AG08396 (cell line): ENCODE results near the gene FAM171A2.
"Not testable (repeated sequence)": the region's sequence is repeated elsewhere in the genome, so short reads cannot be mapped to it uniquely, and the experiment has no call there.

Experiments
- DNase-seq: peaks from one replicate; pipeline ENCODE4 v3.0.0; 2012; ENCODE audit warnings: low spot score, mixed read lengths

Gene FAM171A2

DNA sequence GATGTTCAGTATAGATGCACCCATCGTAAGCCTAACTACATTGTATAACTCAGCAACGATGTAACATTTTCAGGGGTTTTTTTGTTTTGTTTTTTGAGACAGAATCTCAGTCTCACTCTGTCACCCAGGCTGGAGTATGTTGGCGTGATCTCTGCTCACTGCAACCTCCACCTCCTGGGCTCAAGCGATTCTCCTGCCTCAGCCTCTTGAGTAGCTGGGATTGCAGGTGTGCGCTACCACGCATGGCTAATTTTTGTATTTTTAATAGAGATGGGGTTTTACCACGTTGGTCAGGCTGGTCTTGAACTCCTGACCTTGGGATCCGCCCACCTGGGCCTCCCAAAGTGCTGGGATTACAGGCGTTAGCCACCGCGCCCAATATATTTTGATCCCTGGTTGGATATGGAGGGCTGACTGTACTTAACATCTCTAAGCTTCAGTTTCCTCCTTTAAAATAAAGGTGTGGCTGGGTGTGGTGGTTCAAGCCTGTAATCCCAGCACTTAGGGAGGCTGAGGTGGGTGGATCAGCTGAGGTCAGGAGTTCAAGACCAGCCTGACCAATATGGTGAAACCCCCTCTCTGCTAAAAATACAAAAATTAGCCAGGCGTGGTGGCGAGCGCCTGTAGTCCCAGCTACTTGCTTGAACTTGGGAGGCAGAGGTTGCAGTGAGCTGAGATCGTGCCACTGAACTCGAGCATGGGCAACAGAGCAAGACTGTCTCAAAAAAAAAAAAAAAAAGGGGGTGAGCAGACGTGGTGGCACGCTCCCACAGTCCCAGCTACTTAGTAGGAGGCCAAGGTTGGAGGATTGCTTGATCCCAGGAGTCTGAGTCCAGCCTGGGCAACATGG lies 16.2 kb downstream of the FAM171A2 start:
- not testable (repeated sequence) for DNase-seq

DNA sequence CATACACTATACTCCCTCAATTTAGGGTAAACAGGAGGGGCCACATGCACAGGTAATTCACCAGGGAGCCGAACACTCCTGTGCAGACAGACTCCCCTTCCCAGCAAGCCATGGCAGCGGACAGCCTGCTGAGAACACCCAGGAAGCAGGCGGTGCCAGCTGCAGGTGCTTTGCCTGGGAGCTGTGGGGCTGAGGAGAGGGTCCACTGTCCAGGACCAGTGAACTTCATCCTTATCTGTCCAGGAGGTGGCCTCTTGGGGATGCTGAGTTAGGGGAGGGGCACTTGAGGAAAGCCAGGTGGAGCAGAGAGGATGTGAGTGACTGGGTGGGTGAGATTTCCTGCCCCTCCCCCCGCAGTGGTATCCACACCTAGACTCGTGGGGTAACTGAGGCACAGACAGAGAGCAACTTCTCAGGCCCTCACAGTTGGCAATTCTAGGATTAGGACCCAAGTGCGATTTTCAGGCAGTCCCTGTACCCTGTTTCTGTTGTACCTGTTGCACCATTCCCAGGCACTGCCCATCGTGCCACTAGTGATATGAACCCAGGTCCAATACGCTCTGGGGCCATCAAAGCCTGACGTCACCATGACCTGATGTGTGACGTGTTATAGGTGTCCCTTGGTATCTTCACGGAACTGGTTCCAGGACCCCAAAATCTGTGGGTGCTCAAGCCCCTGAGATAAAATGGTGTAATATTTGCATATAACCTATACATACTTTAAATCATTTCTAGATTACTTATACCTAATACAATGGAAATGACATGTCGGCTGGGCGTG lies 17.4 kb downstream of the FAM171A2 start:
- DNase-seq = no peak

DNA sequence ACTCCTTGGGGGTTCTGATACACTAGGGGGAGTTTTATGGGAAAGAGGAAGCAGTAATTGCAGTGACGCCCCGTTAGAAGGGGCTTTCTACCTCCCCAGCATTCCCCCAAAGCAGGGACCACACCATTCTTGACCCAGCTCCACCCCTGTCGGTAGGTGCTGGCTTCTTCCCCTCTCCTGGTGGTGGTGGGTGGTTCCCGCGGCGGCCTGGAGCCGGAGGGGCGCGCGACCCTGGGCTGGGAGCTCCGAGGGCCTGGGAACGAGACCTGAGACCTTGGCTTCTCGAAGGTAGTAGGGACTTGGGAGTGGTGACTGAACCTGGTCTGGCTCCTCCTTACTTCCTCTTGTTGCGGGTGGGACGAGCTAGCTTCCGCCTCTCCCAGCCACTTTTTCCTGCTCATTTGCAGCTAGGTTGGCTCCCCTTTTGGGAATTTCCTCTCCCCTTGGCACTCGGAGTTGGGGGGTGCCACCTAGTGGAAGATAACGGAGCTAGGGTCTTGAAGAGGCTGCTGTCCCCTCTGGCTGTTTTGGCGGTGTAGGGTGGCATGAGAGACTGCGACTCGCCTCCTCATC lies 18.1 kb downstream of the FAM171A2 start:
- peak; percentile 68 for DNase-seq

DNA sequence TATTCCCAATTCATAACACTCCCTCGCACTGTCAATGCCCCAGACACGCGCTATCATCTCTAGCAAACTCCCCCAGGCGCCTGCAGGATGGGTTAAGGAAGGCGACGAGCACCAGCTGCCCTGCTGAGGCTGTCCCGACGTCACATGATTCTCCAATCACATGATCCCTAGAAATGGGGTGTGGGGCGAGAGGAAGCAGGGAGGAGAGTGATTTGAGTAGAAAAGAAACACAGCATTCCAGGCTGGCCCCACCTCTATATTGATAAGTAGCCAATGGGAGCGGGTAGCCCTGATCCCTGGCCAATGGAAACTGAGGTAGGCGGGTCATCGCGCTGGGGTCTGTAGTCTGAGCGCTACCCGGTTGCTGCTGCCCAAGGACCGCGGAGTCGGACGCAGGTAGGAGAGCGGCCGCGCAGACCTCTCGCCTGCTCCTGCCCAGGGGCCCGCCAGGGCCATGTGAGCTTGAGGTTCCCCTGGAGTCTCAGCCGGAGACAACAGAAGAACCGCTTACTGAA lies 18.7 kb downstream of the FAM171A2 start, which contains the start of gene GRN:
Gene GRN (plus strand): TSS at position 364 of the 515 bp plus-strand sequence. CDS start 3,863 bp downstream, outside the sequence.
- DNase-seq = peak; percentile 99

DNA sequence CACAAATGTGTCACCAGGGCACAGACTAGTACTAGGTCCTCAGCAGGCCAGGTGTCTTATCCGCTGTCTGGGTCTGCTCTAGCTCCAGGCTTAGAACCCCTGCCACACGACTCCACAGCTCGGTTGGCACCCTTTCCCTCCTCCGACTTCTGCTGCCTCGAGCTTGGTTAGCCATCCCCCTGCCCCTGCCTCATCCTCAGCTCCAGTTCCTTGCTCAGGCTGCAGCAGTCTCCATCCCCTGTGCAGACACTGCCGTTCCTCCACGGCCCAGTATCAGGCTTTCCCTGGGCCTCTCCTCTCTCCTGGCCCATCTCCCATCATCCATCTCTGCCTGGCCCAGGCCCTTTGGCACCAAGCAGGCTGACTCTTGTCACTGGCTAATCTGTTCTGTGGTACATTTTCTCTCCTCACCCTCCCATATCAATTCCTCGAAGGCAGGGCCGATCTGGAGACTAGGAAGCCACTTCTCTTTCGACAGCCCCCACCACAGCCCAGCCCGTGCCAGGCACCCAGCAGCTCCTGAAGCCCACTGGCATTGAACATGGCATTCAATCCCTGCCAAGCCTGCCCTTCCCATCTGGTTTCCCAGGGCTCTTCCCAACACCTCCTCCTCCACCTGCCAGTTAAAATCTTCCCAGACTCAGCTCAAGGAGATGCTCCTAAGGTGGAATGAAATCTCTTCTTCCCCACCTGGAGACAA lies 20.0 kb downstream of the FAM171A2 start:
- no peak for DNase-seq

DNA sequence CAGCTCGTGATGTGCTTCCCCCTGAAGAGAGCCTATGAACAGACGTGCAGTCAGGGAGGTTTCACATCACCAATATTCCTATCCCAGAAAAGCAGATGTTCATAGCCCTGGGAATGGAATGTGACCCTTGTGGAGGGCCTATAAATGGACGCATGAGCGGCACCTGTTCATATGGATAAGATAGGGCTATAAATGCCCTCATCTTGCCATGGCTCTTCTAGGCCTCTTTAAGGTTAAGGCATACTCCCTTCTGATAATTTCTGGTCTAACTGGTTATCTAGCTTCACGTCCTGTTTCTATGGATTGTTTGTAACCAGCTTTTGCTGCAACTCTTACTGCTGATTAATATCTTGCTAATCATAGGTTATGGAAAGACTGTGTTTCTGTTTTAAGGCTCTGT lies 23.1 kb downstream of the FAM171A2 start:
- DNase-seq = not testable (repeated sequence)

- no peak for DNase-seq
Measured at GRCh38 chr17:44338702-44339101, 25.0 kb downstream of the FAM171A2 start.

DNA sequence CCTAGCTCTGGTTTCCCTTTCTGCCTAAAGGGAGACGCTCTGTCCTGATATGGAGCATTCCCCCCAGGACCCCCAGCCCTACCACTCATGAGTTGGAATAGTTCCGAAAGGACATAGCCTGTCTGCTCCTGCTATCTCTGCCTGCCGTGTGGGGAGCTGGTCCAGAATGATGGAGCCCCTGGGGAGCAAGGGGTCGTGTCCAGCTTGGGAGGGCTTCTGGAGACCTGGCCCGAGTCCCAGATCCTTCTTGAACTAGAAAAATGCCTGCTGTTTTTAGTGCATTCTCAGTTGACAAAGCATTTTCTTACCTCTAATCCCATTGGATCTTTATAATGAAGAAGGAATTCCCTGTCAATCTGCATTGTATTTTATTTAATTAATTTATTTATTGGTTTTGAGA lies 27.7 kb downstream of the FAM171A2 start:
- no peak for DNase-seq

- DNase-seq = no peak
Measured at GRCh38 chr17:44335564-44335963, 28.1 kb downstream of the FAM171A2 start.

DNA sequence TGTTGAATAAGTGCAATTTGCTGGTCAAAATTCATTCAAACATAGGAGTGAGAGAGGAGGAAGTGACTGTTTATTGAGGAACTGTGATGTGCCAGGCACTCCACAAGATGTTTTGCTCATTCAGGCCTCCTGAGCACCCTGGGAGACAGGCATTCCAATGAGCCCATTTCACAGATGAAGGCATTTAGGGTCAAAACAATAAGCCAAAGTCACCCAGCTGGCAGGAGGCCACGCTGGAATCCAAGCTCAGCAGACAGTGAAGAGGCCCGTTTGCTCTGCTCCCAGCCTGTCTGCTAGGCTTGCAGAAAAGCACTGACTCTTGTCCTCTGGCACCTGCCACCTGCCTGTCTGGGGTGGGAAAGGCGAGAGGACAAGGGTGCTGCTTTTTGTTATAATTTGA lies 28.9 kb downstream of the FAM171A2 start:
- DNase-seq = no peak

- DNase-seq = no peak
Measured at GRCh38 chr17:44334315-44334714, 29.3 kb downstream of the FAM171A2 start.

- no peak for DNase-seq
Measured at GRCh38 chr17:44333371-44333770, 30.3 kb downstream of the FAM171A2 start.

DNA sequence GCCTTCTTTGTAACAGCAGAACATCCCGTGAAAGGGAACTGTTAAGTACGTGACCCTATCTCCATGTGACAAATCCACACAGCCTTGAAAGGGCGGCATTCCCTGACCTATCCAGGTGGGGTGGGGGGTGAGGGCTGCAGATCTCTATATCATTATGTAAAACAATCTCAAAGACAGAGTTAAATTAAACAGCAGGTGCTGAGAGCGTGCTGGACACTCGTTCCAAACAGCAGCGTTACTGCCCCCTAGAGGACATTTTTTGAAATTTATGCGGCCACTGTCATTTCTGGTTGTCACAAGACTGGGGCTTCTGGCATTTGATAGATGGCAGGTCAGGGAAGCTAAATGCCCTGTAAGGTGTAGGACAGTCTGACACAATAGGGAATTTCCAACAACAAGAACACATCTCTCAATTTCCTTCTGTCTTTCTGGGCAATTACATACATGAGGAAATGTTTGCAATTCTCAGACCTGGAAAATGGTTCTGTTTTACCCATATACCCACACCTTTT lies 32.3 kb downstream of the FAM171A2 start:
- peak; percentile 62 for DNase-seq

DNA sequence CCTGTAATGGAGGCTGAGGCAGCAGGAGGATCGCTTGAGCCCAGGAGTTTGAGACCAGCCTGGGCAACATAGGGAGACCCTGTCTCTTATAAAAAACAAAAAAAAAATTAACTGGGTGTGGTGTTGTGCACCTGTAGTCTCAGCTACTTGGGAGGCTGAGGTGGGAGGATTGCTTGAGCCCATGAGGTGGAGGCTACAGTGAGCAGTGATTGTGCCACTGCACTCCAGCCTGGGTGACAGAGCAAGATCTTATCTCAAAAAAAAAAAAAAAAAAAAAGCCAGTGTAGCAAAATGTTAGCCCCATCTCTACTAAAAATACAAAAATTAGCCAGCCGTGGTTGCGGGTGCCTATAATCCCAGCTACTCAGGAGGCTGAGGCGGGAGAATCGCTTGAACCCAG lies 33.4 kb downstream of the FAM171A2 start:
- DNase-seq = not testable (repeated sequence)

- not testable (repeated sequence) for DNase-seq
Measured at GRCh38 chr17:44329516-44329915, 34.1 kb downstream of the FAM171A2 start.

- no peak for DNase-seq
Measured at GRCh38 chr17:44327715-44328449, 35.8 kb downstream of the FAM171A2 start.

- peak; percentile 95 for DNase-seq
Measured at GRCh38 chr17:44326861-44327444, 36.7 kb downstream of the FAM171A2 start.

GRCh38 chr17:44324571-44325275 lies 38.9 kb downstream of the FAM171A2 start, which contains the start of gene SLC25A39:
TSS of gene SLC25A39 (minus strand) at chr17:44324823. CDS start at chr17:44323562, 1,261 bp downstream.
- DNase-seq = peak; percentile 96

DNA sequence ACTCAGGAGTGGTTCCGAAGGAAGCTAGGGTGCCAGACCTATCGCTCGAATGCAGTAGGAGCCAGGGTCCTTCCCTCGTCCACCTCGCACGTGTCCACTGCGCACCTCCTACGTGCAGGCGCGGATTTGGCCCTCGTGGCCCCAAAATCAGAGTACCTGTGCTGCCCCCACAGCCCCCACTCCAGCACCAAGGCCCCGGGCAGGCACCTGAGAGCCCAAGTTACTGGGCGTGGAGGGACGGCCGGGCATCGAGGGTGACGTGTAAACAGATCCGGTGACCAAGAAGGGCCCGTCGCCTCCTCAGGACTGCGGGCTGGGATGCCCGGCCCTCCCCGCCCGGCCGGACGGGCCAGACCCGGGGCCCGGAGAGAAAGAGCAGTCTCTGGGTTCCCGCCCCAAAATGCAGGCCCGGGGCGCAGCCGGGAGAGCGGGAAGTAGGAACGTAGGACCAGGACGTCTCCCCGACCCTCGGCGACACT lies 39.5 kb downstream of the FAM171A2 start:
- DNase-seq = peak; percentile 46
